Smooth muscle cell (in vitro differentiated cells): ENCODE results near the gene ROCK2. TPM values are rescaled to one million over a fixed set of nuclear protein-coding genes. Genes with fewer than 3 reads are reported as not detected.

Experiments used
- DNase-seq: peaks from one replicate; lab custom pipeline; 2025; ENCODE audit not compliant: unreplicated experiment; lab: John Stamatoyannopoulos, UW
- H2AFZ ChIP-seq: fragments of 200-600 bp; sonication (generic); 2 replicates; pipeline ENCODE4 v1.6.0; 2016; ENCODE audit warnings: antibody characterized with exemption, low read depth, mild to moderate bottlenecking
- H3F3A ChIP-seq: fragments of 200-600 bp; sonication (generic); 2 replicates; pipeline ENCODE4 v1.6.0; 2017; ENCODE audit warnings: antibody characterized with exemption, low read depth
- H3K27ac ChIP-seq: fragments of 200-600 bp; sonication (generic); 2 replicates; pipeline ENCODE4 v1.5.1; 2016; ENCODE audit warnings: low read depth, mild to moderate bottlenecking
- H3K27me3 ChIP-seq: fragments of 200-600 bp; sonication (generic); 2 replicates; pipeline ENCODE4 v1.6.1; 2016; ENCODE audit warnings: low read depth, mild to moderate bottlenecking
- H3K36me3 ChIP-seq: fragments of 200-600 bp; sonication (generic); 2 replicates; pipeline ENCODE4 v1.5.1; 2016; ENCODE audit warnings: low read depth
- H3K4me1 ChIP-seq: fragments of 200-600 bp; sonication (generic); 2 replicates; pipeline ENCODE4 v1.5.1; 2016; ENCODE audit warnings: low read depth
- H3K4me2 ChIP-seq: fragments of 200-600 bp; sonication (generic); 2 replicates; pipeline ENCODE4 v1.6.0; 2016; ENCODE audit warnings: mild to moderate bottlenecking
- H3K4me3 ChIP-seq: fragments of 200-600 bp; sonication (generic); 2 replicates; pipeline ENCODE4 v1.5.1; 2016; ENCODE audit warnings: mild to moderate bottlenecking
- H3K79me2 ChIP-seq: fragments of 200-600 bp; sonication (generic); 2 replicates; pipeline ENCODE4 v1.6.0; 2016; ENCODE audit warnings: low read depth, mild to moderate bottlenecking
- H3K9ac ChIP-seq: fragments of 200-600 bp; sonication (generic); 2 replicates; pipeline ENCODE4 v1.6.0; 2016; ENCODE audit warnings: low read depth
- H3K9me3 ChIP-seq: fragments of 200-600 bp; sonication (generic); replicated peaks from 2 replicates; pipeline ENCODE4 v1.5.1; 2016; ENCODE audit warnings: low read depth
- H4K20me1 ChIP-seq: fragments of 200-600 bp; sonication (generic); 2 replicates; pipeline ENCODE4 v1.6.0; 2016; ENCODE audit warnings: low read depth
- CTCF ChIP-seq: fragments of 200-600 bp; sonication (generic); IDR thresholded peaks from 2 replicates; pipeline ENCODE4 v1.5.1; 2017; ENCODE audit warnings: borderline replicate concordance, mild to moderate bottlenecking, antibody characterized with exemption; ENCODE audit not compliant: insufficient read depth, poor library complexity, severe bottlenecking
- WGBS: methylation state at CpG from one replicate; pipeline ENCODE4 v1.1.7; 2016; ENCODE audit warnings: low lambda C conversion rate; 5-methylcytosine and 5-hydroxymethylcytosine counted together
- polyA plus RNA-seq: library from polyadenylated mRNA; unstranded; fragments of >200 nt; fragmentation: Nextera tagmentation; extraction: Ambion mirVana; gene quantifications from 2 replicates; pipeline ENCODE4 v1.2.1, GENCODE V29; 2016
- total RNA-seq: library from RNA; depleted of rRNA; stranded (reverse); fragments of >200 nt; gene quantifications from 2 replicates; pipeline ENCODE4 v1.2.3, GENCODE V29; 2014

ROCK2 gene
- total and polyA plus RNA-seq, 2 experiments from 2014 or later: 27.2 to 45.5 TPM

GRCh38 chr2:11159574-11160170 lies 184.8 kb downstream of the ROCK2 start:
- Histone ChIP-seq H3K4me1 (no peaks in the 10 kb centered on the region), H3K4me2 (no peak overlapping the region), H3K4me3 (no peak overlapping the region), H3K9ac (no peak overlapping the region), H3K27me3 (no peaks in the 10 kb centered on the region), H3K36me3 (no peaks in the 10 kb centered on the region), H3K9me3 (no peaks in the 10 kb centered on the region), H4K20me1 (no peaks in the 10 kb centered on the region), H3F3A (peaks cover 1% of the 10 kb centered on the region), H2AFZ (no peak overlapping the region), H3K79me2 (no peaks in the 10 kb centered on the region), H3K27ac (no peak overlapping the region)
- no peak for TF ChIP-seq CTCF
- 96% methylated on average over 14 of the region's 14 CpGs for WGBS
- no peak for DNase-seq

- Histone ChIP-seq H2AFZ (no peak overlapping the region), H3K9ac (no peak overlapping the region), H4K20me1 (no peaks in the 10 kb centered on the region), H3K27me3 (no peaks in the 10 kb centered on the region), H3K27ac (no peak overlapping the region), H3K4me2 (no peak overlapping the region), H3F3A (peaks cover 6% of the 10 kb centered on the region), H3K4me1 (no peaks in the 10 kb centered on the region), H3K79me2 (no peaks in the 10 kb centered on the region), H3K36me3 (no peaks in the 10 kb centered on the region), H3K4me3 (no peak overlapping the region), H3K9me3 (no peaks in the 10 kb centered on the region)
- 87% methylated on average over 8 of the region's 14 CpGs for WGBS
- TF ChIP-seq CTCF: no peak
- no peak for DNase-seq
Observed at GRCh38 chr2:11158916-11159573, 185.4 kb downstream of the ROCK2 start.

- WGBS: 94% methylated on average over 4 of the region's 4 CpGs
- no peak for TF ChIP-seq CTCF
Observed at GRCh38 chr2:11157731-11158130, 186.7 kb downstream of the ROCK2 start.

GRCh38 chr2:11157296-11157695 lies 187.1 kb downstream of the ROCK2 start:
- Histone ChIP-seq H2AFZ (no peak overlapping the region), H3K9me3 (no peaks in the 10 kb centered on the region), H3K27ac (no peak overlapping the region), H3K4me3 (no peak overlapping the region), H3K27me3 (no peaks in the 10 kb centered on the region), H3K36me3 (no peaks in the 10 kb centered on the region), H3K79me2 (no peaks in the 10 kb centered on the region), H3K4me2 (no peak overlapping the region), H4K20me1 (no peaks in the 10 kb centered on the region), H3K9ac (no peak overlapping the region), H3F3A (peaks cover 6% of the 10 kb centered on the region), H3K4me1 (no peaks in the 10 kb centered on the region)
- DNase-seq: no peak
- TF ChIP-seq CTCF: no peak
- WGBS: 96% methylated on average over 6 of the region's 6 CpGs

More at GRCh38 chr2:11157731-11158130, 186.7 kb downstream of the ROCK2 start:
- Histone ChIP-seq H3K4me1 (no peaks in the 10 kb centered on the region), H3K4me2 (no peak overlapping the region), H3K36me3 (no peaks in the 10 kb centered on the region), H3K79me2 (no peaks in the 10 kb centered on the region), H3K4me3 (no peak overlapping the region), H3K9me3 (no peaks in the 10 kb centered on the region), H3K27me3 (no peaks in the 10 kb centered on the region), H3K27ac (no peak overlapping the region), H4K20me1 (no peaks in the 10 kb centered on the region), H3K9ac (no peak overlapping the region), H2AFZ (no peak overlapping the region), H3F3A (peaks cover 6% of the 10 kb centered on the region)
- no peak for DNase-seq
